Vagina (tissue), 2 donors: ENCODE data around the gene GP1BA. TPM values are rescaled to one million over a fixed set of nuclear protein-coding genes. Genes with fewer than 3 reads are reported as not detected.

Experiments
- DNase-seq, 2 donors: peaks; one replicate each; pipeline ENCODE4 v3.0.0-alpha.2; 2017; ENCODE audit errors: extremely low spot score in 2 of 2
- H3K27ac ChIP-seq: fragments of 200-600 bp; sonication (generic); one replicate; pipeline ENCODE4 v1.5.1; 2019
- H3K27me3 ChIP-seq: fragments of 200-600 bp; sonication (generic); one replicate; pipeline ENCODE4 v1.5.1; 2019
- H3K36me3 ChIP-seq, 2 donors: fragments of 200-600 bp; sonication (generic); one replicate each; pipeline ENCODE4 v1.5.1; 2017 to 2019
- H3K4me1 ChIP-seq: fragments of 200-600 bp; sonication (generic); one replicate; pipeline ENCODE4 v1.5.1; 2019
- H3K4me3 ChIP-seq, 2 donors: fragments of 200-600 bp; sonication (generic); 1 replicate in 1 of 2; 2 replicates in 1 of 2; pipeline ENCODE4 v1.5.1; 2016 to 2019
- H3K9me3 ChIP-seq: fragments of 200-600 bp; sonication (generic); one replicate; pipeline ENCODE4 v1.5.1; 2019
- CTCF ChIP-seq, 3 experiments: fragments of 450-650 bp in 2 of 3; fragments of 200-600 bp in 1 of 3; sonication (generic) in 1 of 3; IDR thresholded peaks; one replicate each; pipeline ENCODE4 v1.5.1; 2017 to 2019; ENCODE audit warnings: antibody characterized with exemption in 3 of 3, mild to moderate bottlenecking in 2 of 3, moderate library complexity in 2 of 3
- POLR2A ChIP-seq, 2 donors: fragments of 450-650 bp; IDR thresholded peaks; one replicate each; pipeline ENCODE4 v1.6.1; 2017; ENCODE audit warnings: antibody characterized with exemption in 2 of 2, mild to moderate bottlenecking in 2 of 2, moderate library complexity in 2 of 2
- POLR2AphosphoS5 ChIP-seq, 2 donors: sonication (generic); formaldehyde crosslinking; IDR thresholded peaks; one replicate each; pipeline ENCODE4 v1.9.0; 2017; ENCODE audit warnings: antibody characterized with exemption in 2 of 2, mild to moderate bottlenecking in 2 of 2, low read depth in 1 of 2; ENCODE audit not compliant: insufficient read depth in 1 of 2
- intact Hi-C: fragments of 100-400 bp; cut with DNase I; formaldehyde crosslinking; loops from one replicate; pipeline ENCODE4 v1.15.1; 2023
- total RNA-seq: library from RNA; depleted of rRNA; stranded (reverse); fragments of >200 nt; gene quantifications from one replicate; pipeline ENCODE4 v1.2.3, GENCODE V29; 2016

Gene GP1BA
- total RNA-seq, 1 donor from 2014 or later: not detected

- Histone ChIP-seq H3K4me1 (peaks cover 44% of the 10 kb centered on the region), H3K27ac (peak within 1 kb of the TSS; percentile 96), H3K9me3 (no peaks in the 10 kb centered on the region), H3K27me3 (no peaks in the 10 kb centered on the region), H3K36me3 (peaks cover 0 to 14% of the 10 kb centered on the region in 2 donors), H3K4me3 (peak within 1 kb of the TSS; percentile 68 to 83)
- peak in 1 of 2 donors; percentile 99 for DNase-seq
- intact Hi-C loops: no loop called here
- TF ChIP-seq POLR2A (IDR thresholded peaks at IDR 0.05): peak in 1 of 2 donors; percentile 71
- TF ChIP-seq CTCF (IDR thresholded peaks at IDR 0.05): no peak
- peak; percentile 89 to 98 for TF ChIP-seq POLR2AphosphoS5 (IDR thresholded peaks at IDR 0.05; ENCODE audit: insufficient read depth in 1 of 2, low read depth in 1 of 2)
These were observed 35.7 kb downstream of the GP1BA start, which contains the start of gene SPAG7 for GRCh38 chr17:4967539-4968485. Gene SPAG7, minus strand, starts transcription at chr17:4967817. Its CDS starts 13 bp downstream, at chr17:4967804.

GRCh38 chr17:4968486-4969046, 36.5 kb downstream of the GP1BA start:
- TF ChIP-seq CTCF (IDR thresholded peaks at IDR 0.05) (no peak), POLR2A (IDR thresholded peaks at IDR 0.05) (no peak)
- peaks cover 44% of the 10 kb centered on the region for H3K4me1 ChIP-seq
- no peaks in the 10 kb centered on the region for H3K9me3 ChIP-seq
- peaks cover 0 to 22% of the 10 kb centered on the region in 2 donors for H3K36me3 ChIP-seq
- no peak for DNase-seq
- peak overlapping the region; percentile 68 to 72 for H3K4me3 ChIP-seq
- no peaks in the 10 kb centered on the region for H3K27me3 ChIP-seq
- intact Hi-C loops: no loop called here
- peak overlapping the region; percentile 96 for H3K27ac ChIP-seq

- H3K27ac ChIP-seq: peak overlapping the region; percentile 96
- peak overlapping the region; percentile 68 to 72 for H3K4me3 ChIP-seq
- no peak for TF ChIP-seq POLR2A (IDR thresholded peaks at IDR 0.05)
- peak in 1 of 2 donors; percentile 29 for TF ChIP-seq POLR2AphosphoS5 (IDR thresholded peaks at IDR 0.05; ENCODE audit: insufficient read depth in 1 of 2, low read depth in 1 of 2)
- H3K36me3 ChIP-seq: peaks cover 0 to 25% of the 10 kb centered on the region in 2 donors
- H3K9me3 ChIP-seq: no peaks in the 10 kb centered on the region
- peaks cover 44% of the 10 kb centered on the region for H3K4me1 ChIP-seq
- H3K27me3 ChIP-seq: no peaks in the 10 kb centered on the region
- no peak for DNase-seq
- intact Hi-C loops: no loop called here
These were observed 37.0 kb downstream of the GP1BA start for GRCh38 chr17:4969047-4969550.

GRCh38 chr17:4969551-4970173, 37.6 kb downstream of the GP1BA start:
- peak overlapping the region; percentile 68 to 72 for H3K4me3 ChIP-seq
- no peaks in the 10 kb centered on the region for H3K9me3 ChIP-seq
- no peaks in the 10 kb centered on the region for H3K27me3 ChIP-seq
- intact Hi-C loops: no loop called here
- DNase-seq: no peak
- TF ChIP-seq CTCF (IDR thresholded peaks at IDR 0.05): no peak
- no peak for TF ChIP-seq POLR2A (IDR thresholded peaks at IDR 0.05)
- no peak for TF ChIP-seq POLR2AphosphoS5 (IDR thresholded peaks at IDR 0.05; ENCODE audit: insufficient read depth in 1 of 2, low read depth in 1 of 2)
- peaks cover 0 to 29% of the 10 kb centered on the region in 2 donors for H3K36me3 ChIP-seq
- H3K27ac ChIP-seq: peak overlapping the region; percentile 96
- peaks cover 44% of the 10 kb centered on the region for H3K4me1 ChIP-seq

GRCh38 chr17:4970273-4970672, 38.2 kb downstream of the GP1BA start:
- peak overlapping the region; percentile 96 for H3K27ac ChIP-seq
- no peak for DNase-seq
- H3K27me3 ChIP-seq: no peaks in the 10 kb centered on the region
- intact Hi-C loops: no loop called here
- H3K9me3 ChIP-seq: no peaks in the 10 kb centered on the region
- TF ChIP-seq POLR2AphosphoS5 (IDR thresholded peaks at IDR 0.05; ENCODE audit: insufficient read depth in 1 of 2, low read depth in 1 of 2) (no peak), CTCF (IDR thresholded peaks at IDR 0.05) (no peak), POLR2A (IDR thresholded peaks at IDR 0.05) (no peak)
- H3K4me3 ChIP-seq: no peak overlapping the region
- H3K4me1 ChIP-seq: peaks cover 38% of the 10 kb centered on the region
- H3K36me3 ChIP-seq: peaks cover 0 to 29% of the 10 kb centered on the region in 2 donors
